Colonic mucosa (tissue), 4 donors: Measurements from ENCODE around the gene CRYBG1. TPM values are rescaled to one million over a fixed set of nuclear protein-coding genes. Genes with fewer than 3 reads are reported as not detected.
"Not testable (repeated sequence)": the region's sequence is repeated elsewhere in the genome, so short reads cannot be mapped to it uniquely, and the experiment has no call there.

Source experiments
- DNase-seq: peaks from one replicate; pipeline ENCODE4 v3.0.0-alpha.2; 2020
- H3K27ac ChIP-seq: fragments of 200-600 bp; one replicate; pipeline ENCODE4 v1.8.0; 2021
- H3K27me3 ChIP-seq: fragments of 200-600 bp; one replicate; pipeline ENCODE4 v1.8.0; 2021
- H3K36me3 ChIP-seq: fragments of 200-600 bp; one replicate; pipeline ENCODE4 v1.8.0; 2021
- H3K4me1 ChIP-seq: fragments of 200-600 bp; one replicate; pipeline ENCODE4 v1.8.0; 2021; ENCODE audit warnings: mild to moderate bottlenecking
- H3K4me3 ChIP-seq: fragments of 200-600 bp; one replicate; pipeline ENCODE4 v1.8.0; 2021
- H3K9ac ChIP-seq, 2 donors: one replicate each; pipeline ENCODE4 v1.7.0; 2013; ENCODE audit warnings: control low read depth in 2 of 2, low read depth in 2 of 2, low read length in 2 of 2
- H3K9me3 ChIP-seq: fragments of 200-600 bp; one replicate; pipeline ENCODE4 v1.8.0; 2021
- intact Hi-C: fragments of 100-400 bp; cut with DNase I; formaldehyde crosslinking; loops from one replicate; pipeline ENCODE4 v1.14.1; 2022
- total RNA-seq, 2 donors: library from RNA; stranded (reverse); fragmentation: NEBNext Ultra II Directional in 1 of 2; extraction: Animal tissue kit (Norgen Biotek cat#: 25700) in 1 of 2; gene quantifications; one replicate each; pipeline ENCODE4 v1.2.1, GENCODE V29; 2021
- TF ChIP-seq, protein P1 (sequence below): fragments of 200-600 bp; IDR thresholded peaks from one replicate; pipeline ENCODE4 v1.8.0; 2022; ENCODE audit warnings: antibody characterized with exemption, mild to moderate bottlenecking
- donor health status: healthy.
- donor health status: DM: no; HTN: no; CAD: no.
- donor health status: DM: no; HTN: no; CAD: no.

The CRYBG1 gene
- total RNA-seq, 2 donors from 2014 or later: 80.5 to 102 TPM

DNA sequence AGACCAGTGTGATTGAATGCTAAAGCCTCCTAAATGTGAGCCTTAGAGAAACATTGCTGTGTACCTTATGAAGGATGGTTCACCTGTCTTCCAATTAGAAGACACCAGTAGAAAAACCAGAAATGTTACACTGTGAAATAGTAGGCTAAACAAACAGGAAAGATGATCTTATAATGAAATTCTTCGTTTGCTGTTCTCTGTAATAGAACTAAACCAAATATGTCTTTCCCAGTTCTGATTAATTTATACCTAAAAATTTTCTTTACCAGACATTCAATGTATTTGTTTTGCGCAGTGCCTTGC, 154.0 kb downstream of the CRYBG1 start:
- TF ChIP-seq, protein P1, sequence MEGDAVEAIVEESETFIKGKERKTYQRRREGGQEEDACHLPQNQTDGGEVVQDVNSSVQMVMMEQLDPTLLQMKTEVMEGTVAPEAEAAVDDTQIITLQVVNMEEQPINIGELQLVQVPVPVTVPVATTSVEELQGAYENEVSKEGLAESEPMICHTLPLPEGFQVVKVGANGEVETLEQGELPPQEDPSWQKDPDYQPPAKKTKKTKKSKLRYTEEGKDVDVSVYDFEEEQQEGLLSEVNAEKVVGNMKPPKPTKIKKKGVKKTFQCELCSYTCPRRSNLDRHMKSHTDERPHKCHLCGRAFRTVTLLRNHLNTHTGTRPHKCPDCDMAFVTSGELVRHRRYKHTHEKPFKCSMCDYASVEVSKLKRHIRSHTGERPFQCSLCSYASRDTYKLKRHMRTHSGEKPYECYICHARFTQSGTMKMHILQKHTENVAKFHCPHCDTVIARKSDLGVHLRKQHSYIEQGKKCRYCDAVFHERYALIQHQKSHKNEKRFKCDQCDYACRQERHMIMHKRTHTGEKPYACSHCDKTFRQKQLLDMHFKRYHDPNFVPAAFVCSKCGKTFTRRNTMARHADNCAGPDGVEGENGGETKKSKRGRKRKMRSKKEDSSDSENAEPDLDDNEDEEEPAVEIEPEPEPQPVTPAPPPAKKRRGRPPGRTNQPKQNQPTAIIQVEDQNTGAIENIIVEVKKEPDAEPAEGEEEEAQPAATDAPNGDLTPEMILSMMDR: no peak
- H3K4me3 ChIP-seq: peak overlapping the region; percentile 70
- no peaks in the 10 kb centered on the region for H3K36me3 ChIP-seq
- intact Hi-C loops: loop anchor here (5.0 kb wide), 1 partner anchor 57 kb away; no protein-coding TSS in a partner anchor
- peak overlapping the region in 1 of 2 donors; percentile 89 for H3K9ac ChIP-seq
- peak overlapping the region; percentile 91 for H3K27ac ChIP-seq
- H3K4me1 ChIP-seq: peaks cover 4% of the 10 kb centered on the region
- no peaks in the 10 kb centered on the region for H3K9me3 ChIP-seq
- H3K27me3 ChIP-seq: no peaks in the 10 kb centered on the region
- no peak for DNase-seq

DNA sequence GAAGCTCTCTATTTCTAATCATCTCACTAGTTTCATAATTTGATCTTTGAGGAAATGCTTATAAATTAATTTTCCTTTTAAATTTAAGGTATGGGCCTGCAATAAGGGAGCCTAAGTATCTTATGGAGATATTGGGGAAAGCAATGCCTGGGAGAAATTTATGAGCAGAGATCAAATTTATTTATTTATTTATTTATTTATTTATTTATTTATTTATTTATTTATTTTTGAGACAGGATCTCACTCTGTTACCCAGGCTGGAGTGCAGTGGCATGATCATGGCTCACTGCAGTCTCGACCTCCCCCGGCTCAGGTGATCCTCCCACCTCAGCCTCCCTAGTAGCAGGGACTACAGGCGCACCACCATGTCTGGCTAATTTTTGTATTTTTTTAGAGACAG, 155.1 kb downstream of the CRYBG1 start:
- intact Hi-C loops, H3K9ac ChIP-seq, H3K36me3 ChIP-seq, H3K27me3 ChIP-seq, H3K4me3 ChIP-seq, DNase-seq, H3K9me3 ChIP-seq, H3K4me1 ChIP-seq: not testable (repeated sequence)
- peak overlapping the region; percentile 91 for H3K27ac ChIP-seq

DNA sequence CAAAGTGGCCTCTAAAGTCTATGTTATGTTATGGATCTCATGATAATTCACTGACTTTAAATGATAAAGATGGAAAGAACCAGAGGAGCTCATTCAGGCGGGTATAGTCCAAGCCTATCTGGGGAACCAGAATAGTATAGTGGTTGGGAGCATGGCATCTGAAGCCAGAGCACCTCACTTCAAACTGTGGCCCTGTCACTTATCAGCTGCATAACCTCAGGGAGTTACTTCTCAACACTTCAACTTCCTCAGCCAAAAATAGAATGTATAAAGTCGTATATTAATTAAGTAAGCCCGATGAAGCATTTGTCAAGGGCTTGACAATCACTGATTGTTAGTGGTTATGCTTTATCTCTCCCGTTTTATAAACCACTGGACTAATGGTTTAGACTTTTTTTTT, 156.1 kb downstream of the CRYBG1 start:
- no peaks in the 10 kb centered on the region for H3K36me3 ChIP-seq
- intact Hi-C loops: no loop called here
- no peaks in the 10 kb centered on the region for H3K27me3 ChIP-seq
- no peak overlapping the region for H3K4me3 ChIP-seq
- no peak overlapping the region for H3K9ac ChIP-seq
- DNase-seq: no peak
- peaks cover 5% of the 10 kb centered on the region for H3K4me1 ChIP-seq
- no peaks in the 10 kb centered on the region for H3K9me3 ChIP-seq
- TF ChIP-seq, protein P1: no peak
- peak overlapping the region; percentile 5 for H3K27ac ChIP-seq

DNA sequence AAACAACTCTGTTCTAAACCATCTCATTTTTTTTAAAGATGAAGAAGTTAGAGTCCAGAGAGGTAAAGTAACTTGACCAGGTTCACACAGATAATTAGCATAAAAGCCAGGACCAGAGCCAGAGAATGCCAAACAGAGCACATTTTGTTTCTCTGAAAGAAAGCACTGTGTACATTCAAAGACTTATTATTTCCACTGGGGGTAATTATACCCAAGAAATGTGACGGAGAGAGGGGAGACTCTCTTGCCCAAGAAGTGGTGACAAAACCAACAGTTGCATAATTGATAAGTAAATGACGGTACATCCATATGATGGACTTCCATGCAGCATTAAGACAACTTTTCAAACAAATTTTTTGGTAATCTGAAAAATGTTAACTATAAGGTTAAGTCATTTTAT, 157.2 kb downstream of the CRYBG1 start:
- H3K27me3 ChIP-seq: no peaks in the 10 kb centered on the region
- no peaks in the 10 kb centered on the region for H3K36me3 ChIP-seq
- no peak overlapping the region for H3K27ac ChIP-seq
- intact Hi-C loops: no loop called here
- DNase-seq: no peak
- TF ChIP-seq, protein P1: no peak
- no peak overlapping the region for H3K9ac ChIP-seq
- H3K4me1 ChIP-seq: peaks cover 5% of the 10 kb centered on the region
- H3K9me3 ChIP-seq: no peaks in the 10 kb centered on the region
- H3K4me3 ChIP-seq: no peak overlapping the region

DNA sequence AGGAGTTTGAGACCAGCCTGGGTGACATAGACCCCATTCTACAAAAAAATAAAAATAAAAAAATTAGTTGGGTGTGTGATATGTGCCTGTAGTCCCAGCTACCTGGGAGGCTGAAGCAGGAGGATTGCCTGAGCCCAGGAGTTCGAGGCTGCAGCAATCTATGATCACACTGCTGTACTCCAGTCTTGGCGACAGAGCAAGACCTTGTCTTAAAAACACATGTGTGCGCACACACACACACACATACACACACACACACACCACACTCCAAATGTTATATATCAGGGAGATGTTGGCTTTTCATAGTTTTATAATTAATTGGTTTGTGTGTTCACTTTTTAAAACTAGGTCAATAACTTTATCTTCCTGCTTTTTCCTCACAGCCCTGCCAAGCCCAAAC, 158.2 kb downstream of the CRYBG1 start:
- Histone ChIP-seq H3K27me3 (no peaks in the 10 kb centered on the region), H3K9me3 (no peaks in the 10 kb centered on the region), H3K36me3 (no peaks in the 10 kb centered on the region), H3K4me1 (peaks cover 10% of the 10 kb centered on the region), H3K9ac (no peak overlapping the region), H3K4me3 (no peak overlapping the region), H3K27ac (no peak overlapping the region)
- DNase-seq: no peak
- intact Hi-C loops: no loop called here
- TF ChIP-seq, protein P1: no peak

DNA sequence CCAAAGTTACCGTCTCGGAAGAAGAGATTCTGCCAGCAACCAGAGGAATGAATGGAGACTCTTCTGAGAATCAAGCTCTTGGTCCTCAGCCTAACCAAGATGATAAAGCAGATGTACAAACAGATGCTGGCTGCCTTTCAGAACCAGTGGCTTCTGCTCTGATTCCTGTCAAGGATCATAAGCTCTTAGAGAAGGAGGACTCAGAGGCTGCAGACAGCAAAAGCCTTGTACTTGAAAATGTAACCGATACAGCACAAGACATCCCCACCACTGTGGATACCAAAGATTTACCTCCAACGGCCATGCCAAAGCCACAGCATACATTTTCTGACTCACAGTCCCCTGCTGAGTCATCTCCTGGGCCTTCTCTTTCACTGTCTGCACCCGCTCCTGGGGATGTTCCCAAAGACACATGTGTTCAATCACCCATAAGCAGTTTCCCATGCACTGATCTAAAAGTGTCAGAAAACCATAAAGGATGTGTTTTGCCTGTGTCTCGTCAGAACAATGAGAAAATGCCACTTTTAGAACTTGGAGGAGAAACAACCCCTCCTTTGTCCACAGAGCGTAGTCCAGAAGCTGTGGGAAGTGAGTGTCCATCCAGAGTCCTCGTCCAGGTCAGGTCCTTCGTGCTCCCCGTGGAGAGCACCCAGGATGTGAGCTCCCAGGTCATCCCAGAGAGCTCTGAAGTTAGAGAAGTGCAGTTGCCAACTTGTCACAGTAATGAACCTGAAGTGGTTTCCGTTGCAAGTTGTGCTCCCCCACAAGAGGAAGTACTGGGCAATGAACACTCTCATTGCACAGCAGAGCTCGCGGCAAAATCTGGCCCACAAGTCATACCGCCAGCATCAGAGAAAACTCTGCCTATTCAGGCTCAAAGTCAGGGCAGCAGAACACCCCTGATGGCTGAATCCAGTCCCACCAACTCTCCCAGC, 159.2 kb downstream of the CRYBG1 start:
- no peaks in the 10 kb centered on the region for H3K36me3 ChIP-seq
- peak overlapping the region; percentile 67 for H3K27ac ChIP-seq
- no peak overlapping the region for H3K4me3 ChIP-seq
- intact Hi-C loops: no loop called here
- peaks cover 10% of the 10 kb centered on the region for H3K4me1 ChIP-seq
- no peaks in the 10 kb centered on the region for H3K27me3 ChIP-seq
- TF ChIP-seq, protein P1: no peak
- peak overlapping the region in 1 of 2 donors; percentile 24 for H3K9ac ChIP-seq
- DNase-seq: no peak
- no peaks in the 10 kb centered on the region for H3K9me3 ChIP-seq
